Activated CD4-positive, alpha-beta memory T cell treated with anti-CD3 and anti-CD28 coated beads, Interleukin-2, amount 10 ng/mL, durations not matched to agents 7 days and 5 days (primary cell): ENCODE measurements around the gene SNX27. TPM values are rescaled to one million over a fixed set of nuclear protein-coding genes. Genes with fewer than 3 reads are reported as not detected.

ENCODE experiments used
- CTCF ChIA-PET: fragments of 350-600 bp; sonication (Branson Sonifier 250); formaldehyde crosslinking; loops from one replicate; lab custom pipeline; 2021; ENCODE audit warnings: antibody characterized with exemption, inconsistent platforms; lab: Charles Lee
- POLR2A ChIA-PET: fragments of 350-600 bp; sonication (Branson Sonifier 250); formaldehyde crosslinking; loops from one replicate; lab custom pipeline; 2021; ENCODE audit warnings: antibody characterized with exemption; lab: Charles Lee
- DNase-seq: peaks from one replicate; pipeline ENCODE4 v3.0.0-alpha.2; 2020
- H3K27ac Mint-ChIP-seq: one replicate; pipeline ENCODE4 v1.8.0; 2021; ENCODE audit warnings: mild to moderate bottlenecking, mixed read lengths
- H3K27me3 Mint-ChIP-seq: one replicate; pipeline ENCODE4 v1.8.0; 2021; ENCODE audit warnings: mixed read lengths
- H3K36me3 Mint-ChIP-seq: one replicate; pipeline ENCODE4 v1.8.0; 2021; ENCODE audit warnings: low read depth, mixed read lengths
- H3K4me1 Mint-ChIP-seq: one replicate; pipeline ENCODE4 v1.8.0; 2021; ENCODE audit warnings: mixed read lengths
- H3K4me3 Mint-ChIP-seq: one replicate; pipeline ENCODE4 v1.8.0; 2021; ENCODE audit warnings: mild to moderate bottlenecking, mixed read lengths
- H3K9me3 Mint-ChIP-seq: one replicate; pipeline ENCODE4 v1.8.0; 2021; ENCODE audit warnings: mixed read lengths
- total RNA-seq, 2 experiments: library from RNA; stranded (reverse); gene quantifications; one replicate each; pipeline ENCODE4 v1.2.3, GENCODE V29; 2021

SNX27 gene
- total RNA-seq, 2 experiments from 2014 or later: 28.9 to 29.6 TPM

- Mint-ChIP-seq H3K36me3 (no peaks in the 10 kb centered on the region), H3K9me3 (no peaks in the 10 kb centered on the region), H3K4me3 (no peak overlapping the region), H3K27ac (no peak overlapping the region), H3K27me3 (peaks cover 31% of the 10 kb centered on the region), H3K4me1 (peaks cover 5% of the 10 kb centered on the region)
- DNase-seq: no peak
- ChIA-PET CTCF (interaction anchor here (0.9 kb wide), 1 partner anchor 130 kb away, joined by 3 read pairs; no protein-coding TSS in a partner anchor), POLR2A (no interaction called here)
These were observed 101.2 kb downstream of the SNX27 start for GRCh38 chr1:151713044-151713443.

GRCh38 chr1:151713874-151714273 lies 102.0 kb downstream of the SNX27 start:
- Mint-ChIP-seq H3K9me3 (no peaks in the 10 kb centered on the region), H3K4me1 (peaks cover 5% of the 10 kb centered on the region), H3K4me3 (no peak overlapping the region), H3K27me3 (peaks cover 40% of the 10 kb centered on the region), H3K36me3 (no peaks in the 10 kb centered on the region), H3K27ac (no peak overlapping the region)
- CTCF ChIA-PET: interaction anchor here (0.9 kb wide), 1 partner anchor 130 kb away, joined by 3 read pairs; no protein-coding TSS in a partner anchor
- DNase-seq: no peak
- POLR2A ChIA-PET: no interaction called here

DNA sequence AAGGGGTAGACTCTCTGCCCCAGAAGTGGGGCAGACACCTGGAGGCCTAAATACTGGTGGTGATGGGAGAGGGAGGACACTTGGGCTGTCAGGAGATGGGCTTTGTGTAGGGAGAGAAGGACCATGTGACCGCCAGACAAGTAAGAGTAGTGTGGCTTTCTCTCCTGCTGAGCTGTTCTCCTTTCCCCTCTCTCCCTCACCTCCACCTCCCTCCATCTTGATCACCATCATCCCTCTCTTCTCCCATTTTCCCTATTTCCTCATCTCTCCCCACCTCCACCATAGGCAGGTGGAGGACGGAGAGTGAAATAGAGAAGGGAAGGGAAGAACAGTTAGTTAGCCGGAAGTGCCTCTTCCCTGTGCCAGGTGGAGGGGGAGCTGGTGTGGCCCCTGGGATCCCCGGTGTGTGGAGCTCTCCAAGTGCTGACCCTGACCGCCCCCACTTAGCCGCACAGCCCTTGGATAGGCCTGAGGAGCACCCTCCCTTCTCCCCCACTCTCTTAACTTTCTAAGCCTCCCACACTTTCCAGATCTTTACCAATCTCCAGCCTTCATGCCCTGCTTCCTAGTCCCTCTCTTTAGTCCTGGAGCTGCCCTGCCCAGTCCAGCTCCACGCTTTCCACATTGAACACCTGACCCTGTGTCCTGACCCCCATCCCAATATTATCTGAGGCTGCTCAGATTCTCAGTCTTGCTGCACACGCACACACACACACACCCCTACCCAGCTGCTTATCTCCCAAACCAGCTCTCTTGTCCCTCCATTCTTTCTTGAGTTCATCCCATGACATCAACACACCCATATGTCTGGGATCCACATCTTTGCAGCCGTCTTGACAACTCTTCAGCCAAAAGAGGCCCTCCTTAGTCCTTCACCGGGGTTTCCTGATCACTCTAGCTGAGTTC lies 103.2 kb downstream of the SNX27 start:
- H3K4me3 Mint-ChIP-seq: no peak overlapping the region
- H3K27ac Mint-ChIP-seq: no peak overlapping the region
- H3K9me3 Mint-ChIP-seq: no peaks in the 10 kb centered on the region
- CTCF ChIA-PET: interaction anchor here (0.6 kb wide), 1 partner anchor 1525 kb away, joined by 4 read pairs; no protein-coding TSS in a partner anchor
- H3K4me1 Mint-ChIP-seq: peaks cover 6% of the 10 kb centered on the region
- H3K36me3 Mint-ChIP-seq: no peaks in the 10 kb centered on the region
- peaks cover 49% of the 10 kb centered on the region for H3K27me3 Mint-ChIP-seq
- no peak for DNase-seq
- POLR2A ChIA-PET: interaction anchor here (0.7 kb wide), 2 partner anchors 15 to 122 kb away, joined by 3 read pairs; no protein-coding TSS in a partner anchor

GRCh38 chr1:151715726-151716404 lies 104.0 kb downstream of the SNX27 start:
- Mint-ChIP-seq H3K27me3 (peaks cover 57% of the 10 kb centered on the region), H3K27ac (no peak overlapping the region), H3K4me1 (peaks cover 14% of the 10 kb centered on the region), H3K4me3 (no peak overlapping the region), H3K36me3 (no peaks in the 10 kb centered on the region), H3K9me3 (no peaks in the 10 kb centered on the region)
- CTCF ChIA-PET: no interaction called here
- POLR2A ChIA-PET: interaction anchor here (0.7 kb wide), 1 partner anchor 14 kb away, joined by 3 read pairs; no protein-coding TSS in a partner anchor
- DNase-seq: no peak

DNA sequence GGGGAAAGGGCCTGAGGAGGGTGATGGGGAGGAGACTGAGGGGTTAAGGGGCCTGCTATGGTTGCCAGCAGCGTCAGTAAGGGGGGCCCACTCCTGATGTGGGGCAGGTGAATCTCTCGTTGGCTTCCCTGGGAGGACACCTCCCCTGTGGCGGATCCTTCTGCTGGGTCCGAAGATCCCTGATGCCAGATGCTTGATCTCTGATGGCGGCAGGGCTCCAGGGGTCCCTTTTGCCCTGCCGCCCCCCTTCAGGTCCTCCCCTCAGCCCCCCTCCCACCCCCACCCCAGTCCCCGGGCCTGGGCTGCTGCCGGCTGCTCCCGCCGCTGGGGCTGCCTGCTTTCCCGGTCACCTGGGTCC lies 104.5 kb downstream of the SNX27 start:
- DNase-seq: no peak
- no peak overlapping the region for H3K27ac Mint-ChIP-seq
- H3K4me1 Mint-ChIP-seq: peaks cover 17% of the 10 kb centered on the region
- ChIA-PET CTCF (interaction anchor here (1.3 to 1.8 kb wide), 2 partner anchors 18 to 123 kb away, joined by 4 to 9 read pairs; no protein-coding TSS in a partner anchor), POLR2A (no interaction called here)
- no peaks in the 10 kb centered on the region for H3K9me3 Mint-ChIP-seq
- H3K4me3 Mint-ChIP-seq: no peak overlapping the region
- no peaks in the 10 kb centered on the region for H3K36me3 Mint-ChIP-seq
- peaks cover 60% of the 10 kb centered on the region for H3K27me3 Mint-ChIP-seq

- peak; percentile 25 for DNase-seq
- peaks cover 22% of the 10 kb centered on the region for H3K4me1 Mint-ChIP-seq
- H3K27ac Mint-ChIP-seq: no peak within 1 kb of the TSS
- H3K4me3 Mint-ChIP-seq: no peak within 1 kb of the TSS
- CTCF ChIA-PET: interaction anchor here (1.3 to 1.8 kb wide), 2 partner anchors 18 to 123 kb away, joined by 4 to 9 read pairs; no protein-coding TSS in a partner anchor
- H3K36me3 Mint-ChIP-seq: no peaks in the 10 kb centered on the region
- peaks cover 65% of the 10 kb centered on the region for H3K27me3 Mint-ChIP-seq
- no peaks in the 10 kb centered on the region for H3K9me3 Mint-ChIP-seq
- POLR2A ChIA-PET: interaction anchor here (1.4 kb wide), 1 partner anchor 46 kb away, joined by 4 read pairs; no protein-coding TSS in a partner anchor
These were observed 105.2 kb downstream of the SNX27 start, which contains the start of gene CELF3 for GRCh38 chr1:151716771-151717631. Gene CELF3, minus strand, starts transcription at chr1:151716803. Its CDS starts 783 bp downstream, at chr1:151716020.

- POLR2A ChIA-PET: interaction anchor here (1.4 kb wide), 1 partner anchor 45 kb away, joined by 4 read pairs; no protein-coding TSS in a partner anchor
- no peaks in the 10 kb centered on the region for H3K9me3 Mint-ChIP-seq
- H3K27ac Mint-ChIP-seq: no peak overlapping the region
- CTCF ChIA-PET: interaction anchor here (1.8 kb wide), 1 partner anchor 17 kb away, joined by 9 read pairs; no protein-coding TSS in a partner anchor
- DNase-seq: no peak
- no peak overlapping the region for H3K4me3 Mint-ChIP-seq
- peaks cover 22% of the 10 kb centered on the region for H3K4me1 Mint-ChIP-seq
- peaks cover 72% of the 10 kb centered on the region for H3K27me3 Mint-ChIP-seq
- H3K36me3 Mint-ChIP-seq: no peaks in the 10 kb centered on the region
These were observed 106.2 kb downstream of the SNX27 start for GRCh38 chr1:151718011-151718431.

DNA sequence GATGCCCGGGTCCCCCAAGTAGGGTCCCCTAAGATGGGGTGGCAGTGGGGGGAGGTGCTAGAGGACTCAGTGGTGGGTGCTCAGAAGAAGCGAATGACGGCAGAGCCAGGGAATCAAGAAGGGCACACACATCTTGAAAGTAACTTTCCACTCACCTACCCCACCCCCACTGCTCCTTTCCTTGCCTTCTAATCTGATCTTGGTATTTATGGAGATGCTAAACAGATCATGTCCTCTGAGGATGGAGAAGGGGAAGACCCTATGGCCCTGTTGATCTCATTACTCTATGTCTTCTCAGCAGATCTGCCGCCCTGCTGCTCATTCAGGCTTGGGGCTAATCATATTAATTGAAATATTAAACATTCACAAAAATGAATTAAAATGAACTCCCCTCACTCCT lies 106.8 kb downstream of the SNX27 start:
- CTCF ChIA-PET: no interaction called here

GRCh38 chr1:151720125-151720524 lies 108.3 kb downstream of the SNX27 start:
- Mint-ChIP-seq H3K4me1 (peaks cover 22% of the 10 kb centered on the region), H3K27ac (no peak overlapping the region), H3K36me3 (no peaks in the 10 kb centered on the region), H3K4me3 (no peak overlapping the region), H3K9me3 (no peaks in the 10 kb centered on the region), H3K27me3 (peaks cover 72% of the 10 kb centered on the region)
- DNase-seq: no peak
- CTCF ChIA-PET: interaction anchor here (0.9 to 1.4 kb wide), 2 partner anchors 116 to 126 kb away, joined by 3 to 4 read pairs; no protein-coding TSS in a partner anchor
- POLR2A ChIA-PET: no interaction called here

More for the DNA sequence above, 106.8 kb downstream of the SNX27 start:
- no peaks in the 10 kb centered on the region for H3K36me3 Mint-ChIP-seq
- peaks cover 22% of the 10 kb centered on the region for H3K4me1 Mint-ChIP-seq
- H3K4me3 Mint-ChIP-seq: no peak overlapping the region
- POLR2A ChIA-PET: no interaction called here
- peaks cover 71% of the 10 kb centered on the region for H3K27me3 Mint-ChIP-seq
- no peaks in the 10 kb centered on the region for H3K9me3 Mint-ChIP-seq
- no peak for DNase-seq
- no peak overlapping the region for H3K27ac Mint-ChIP-seq

DNA sequence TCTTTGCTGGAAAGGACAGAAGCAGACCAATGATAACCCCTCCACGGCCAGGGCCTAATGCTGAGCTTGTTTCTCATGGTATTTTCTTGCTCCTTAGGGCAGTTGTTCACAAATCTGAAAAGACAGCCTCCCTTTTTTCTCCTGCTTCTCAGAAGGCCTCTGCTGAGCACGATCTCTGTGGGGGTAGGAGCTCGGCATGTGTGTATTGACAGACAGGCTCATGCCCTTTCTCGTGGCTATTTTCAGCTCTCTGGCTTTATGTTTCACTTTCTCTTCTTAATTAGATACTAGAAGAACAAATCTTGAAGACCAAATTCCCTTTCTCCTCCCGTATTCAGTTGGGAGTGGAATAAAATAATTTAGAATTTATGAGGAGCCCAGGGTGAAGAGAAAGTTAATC lies 108.7 kb downstream of the SNX27 start:
- Mint-ChIP-seq H3K4me1 (peaks cover 22% of the 10 kb centered on the region), H3K27ac (no peak overlapping the region), H3K4me3 (peak overlapping the region; percentile 51), H3K36me3 (no peaks in the 10 kb centered on the region), H3K27me3 (peaks cover 71% of the 10 kb centered on the region), H3K9me3 (no peaks in the 10 kb centered on the region)
- POLR2A ChIA-PET: interaction anchor here (1.0 kb wide), 1 partner anchor 43 kb away, joined by 3 read pairs; the partner anchor contains the start of gene MRPL9
- CTCF ChIA-PET: interaction anchor here (0.6 to 1.4 kb wide), 5 partner anchors 14 to 281 kb away, joined by 3 to 4 read pairs (median 3); no protein-coding TSS in a partner anchor
- DNase-seq: no peak

- ChIA-PET POLR2A (interaction anchor here (1.0 kb wide), 1 partner anchor 42 kb away, joined by 3 read pairs; the partner anchor contains the start of gene MRPL9), CTCF (interaction anchor here (0.6 to 1.4 kb wide), 5 partner anchors 13 to 280 kb away, joined by 3 to 4 read pairs (median 3); no protein-coding TSS in a partner anchor)
- no peak within 1 kb of the TSS for H3K27ac Mint-ChIP-seq
- DNase-seq: peak; percentile 56
- no peaks in the 10 kb centered on the region for H3K9me3 Mint-ChIP-seq
- H3K27me3 Mint-ChIP-seq: peaks cover 71% of the 10 kb centered on the region
- peak within 1 kb of the TSS; percentile 52 for H3K4me3 Mint-ChIP-seq
- no peaks in the 10 kb centered on the region for H3K36me3 Mint-ChIP-seq
- H3K4me1 Mint-ChIP-seq: peaks cover 22% of the 10 kb centered on the region
These were observed 109.3 kb downstream of the SNX27 start, which contains the start of gene RIIAD1 for GRCh38 chr1:151720974-151721787. Gene RIIAD1, plus strand, starts transcription at chr1:151721522. Its CDS starts 15 bp downstream, at chr1:151721537.
